Tibial nerve (tissue), 4 donors: ENCODE results near the gene MYL6. TPM values are rescaled to one million over a fixed set of nuclear protein-coding genes. Genes with fewer than 3 reads are reported as not detected.
A peak's percentile ranks its signal among the peaks of the same experiment; 100 is the strongest.

Experiments
- DNase-seq, 2 donors: peaks; one replicate each; pipeline ENCODE4 v3.0.0-alpha.2; 2019; ENCODE audit warnings: low spot score in 2 of 2
- H3K27ac ChIP-seq, 4 donors: fragments of 200-600 bp; sonication (generic) in 3 of 4; one replicate each; pipeline ENCODE4 v1.5.1; 2017 to 2019; ENCODE audit warnings: mild to moderate bottlenecking in 1 of 4
- H3K27me3 ChIP-seq, 2 donors: fragments of 200-600 bp; sonication (generic) in 1 of 2; one replicate each; pipeline versions ENCODE4 v1.5.1 to v1.6.0; 2017 to 2019
- H3K36me3 ChIP-seq, 3 donors: fragments of 200-600 bp; sonication (generic); one replicate each; pipeline ENCODE4 v1.5.1; 2018 to 2019
- H3K4me1 ChIP-seq, 4 donors: fragments of 200-600 bp; sonication (generic) in 3 of 4; one replicate each; pipeline ENCODE4 v1.5.1; 2017 to 2019
- H3K4me3 ChIP-seq, 4 donors: fragments of 200-600 bp; sonication (generic) in 3 of 4; one replicate each; pipeline ENCODE4 v1.5.1; 2017 to 2019; ENCODE audit warnings: mild to moderate bottlenecking in 1 of 4, moderate library complexity in 1 of 4
- H3K9me3 ChIP-seq, 4 donors: fragments of 200-600 bp; sonication (generic) in 3 of 4; one replicate each; pipeline ENCODE4 v1.5.1; 2017 to 2019
- CTCF ChIP-seq, 5 experiments: fragments of 200-600 bp in 3 of 5; fragments of 450-650 bp in 2 of 5; sonication (generic) in 3 of 5; IDR thresholded peaks; one replicate each; pipeline ENCODE4 v1.5.1; 2016 to 2019; ENCODE audit warnings: antibody characterized with exemption in 5 of 5, mild to moderate bottlenecking in 3 of 5, moderate library complexity in 2 of 5
- EP300 ChIP-seq, 2 donors: sonication (generic); formaldehyde crosslinking; IDR thresholded peaks; one replicate each; pipeline ENCODE4 v1.6.1; 2017; ENCODE audit warnings: antibody characterized with exemption in 2 of 2, mild to moderate bottlenecking in 1 of 2
- POLR2A ChIP-seq, 2 donors: fragments of 450-650 bp; IDR thresholded peaks; one replicate each; pipeline ENCODE4 v1.6.1; 2017; ENCODE audit warnings: antibody characterized with exemption in 2 of 2, mild to moderate bottlenecking in 2 of 2, moderate library complexity in 2 of 2
- WGBS, 2 donors: methylation state at CpG; one replicate each; pipeline ENCODE4 v1.1.5; 2018; 5-methylcytosine and 5-hydroxymethylcytosine counted together
- total RNA-seq, 4 donors: library from RNA; depleted of rRNA; stranded (reverse); fragments of >200 nt; gene quantifications; one replicate each; pipeline ENCODE4 v1.1.0, GENCODE V29; 2016

The MYL6 gene
- total RNA-seq, 4 donors from 2014 or later: 1,194 to 1,879 (median 1,515) TPM

GRCh38 chr12:56150563-56150962, 7.6 kb upstream of the MYL6 start:
- peak overlapping the region in 1 of 4 donors; percentile 96 for H3K27ac ChIP-seq
- H3K4me1 ChIP-seq: peaks cover 0 to 51% (median 14%) of the 10 kb centered on the region in 4 donors
- H3K27me3 ChIP-seq: no peaks in the 10 kb centered on the region
- H3K36me3 ChIP-seq: peaks cover 0 to 5% (median 0%) of the 10 kb centered on the region in 3 donors
- 56 to 57% methylated on average over 3 of the region's 3 CpGs for WGBS, 2 donors
- TF ChIP-seq EP300 (IDR thresholded peaks at IDR 0.05) (peak in 1 of 2 donors; percentile 28), CTCF (IDR thresholded peaks at IDR 0.05) (no peak), POLR2A (IDR thresholded peaks at IDR 0.05) (no peak)
- no peaks in the 10 kb centered on the region for H3K9me3 ChIP-seq
- DNase-seq: no peak
- H3K4me3 ChIP-seq: no peak overlapping the region

DNA sequence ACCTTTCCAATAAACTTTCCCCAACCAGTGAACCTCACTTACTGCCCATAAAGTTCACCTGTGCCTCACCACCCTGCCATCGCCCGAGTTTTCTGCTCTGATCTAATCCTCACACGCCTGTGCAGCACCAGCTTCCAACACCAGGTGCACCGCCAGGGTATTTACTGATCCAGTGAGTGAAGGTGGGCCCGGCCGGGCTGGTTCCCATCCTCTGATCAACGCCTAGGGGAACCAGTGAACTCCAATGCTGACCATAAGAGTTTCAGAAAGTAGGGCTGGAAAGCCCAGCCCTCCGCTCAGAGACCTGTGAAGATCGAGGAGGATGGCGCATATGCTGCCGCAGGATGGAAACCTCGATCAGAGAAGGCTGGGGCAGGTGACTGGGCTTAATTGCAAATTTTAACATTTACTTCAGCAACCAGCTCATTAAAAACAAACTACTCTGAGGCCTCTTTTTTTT, 6.5 kb upstream of the MYL6 start:
- TF ChIP-seq CTCF (IDR thresholded peaks at IDR 0.05) (peak in 4 of 5 experiments; percentile 10 to 64 (median 41)), EP300 (IDR thresholded peaks at IDR 0.05) (no peak), POLR2A (IDR thresholded peaks at IDR 0.05) (no peak)
- Histone ChIP-seq H3K9me3 (no peaks in the 10 kb centered on the region), H3K4me1 (peaks cover 0 to 44% (median 12%) of the 10 kb centered on the region in 4 donors), H3K4me3 (peak overlapping the region; percentile 55 to 74 (median 71)), H3K27me3 (no peaks in the 10 kb centered on the region), H3K27ac (peak overlapping the region; percentile 87 to 96 (median 92)), H3K36me3 (peaks cover 0 to 5% (median 0%) of the 10 kb centered on the region in 3 donors)
- DNase-seq: peak in 1 of 2 donors; percentile 25
- WGBS, 2 donors: 6 to 9% methylated on average over 12 of the region's 12 CpGs

DNA sequence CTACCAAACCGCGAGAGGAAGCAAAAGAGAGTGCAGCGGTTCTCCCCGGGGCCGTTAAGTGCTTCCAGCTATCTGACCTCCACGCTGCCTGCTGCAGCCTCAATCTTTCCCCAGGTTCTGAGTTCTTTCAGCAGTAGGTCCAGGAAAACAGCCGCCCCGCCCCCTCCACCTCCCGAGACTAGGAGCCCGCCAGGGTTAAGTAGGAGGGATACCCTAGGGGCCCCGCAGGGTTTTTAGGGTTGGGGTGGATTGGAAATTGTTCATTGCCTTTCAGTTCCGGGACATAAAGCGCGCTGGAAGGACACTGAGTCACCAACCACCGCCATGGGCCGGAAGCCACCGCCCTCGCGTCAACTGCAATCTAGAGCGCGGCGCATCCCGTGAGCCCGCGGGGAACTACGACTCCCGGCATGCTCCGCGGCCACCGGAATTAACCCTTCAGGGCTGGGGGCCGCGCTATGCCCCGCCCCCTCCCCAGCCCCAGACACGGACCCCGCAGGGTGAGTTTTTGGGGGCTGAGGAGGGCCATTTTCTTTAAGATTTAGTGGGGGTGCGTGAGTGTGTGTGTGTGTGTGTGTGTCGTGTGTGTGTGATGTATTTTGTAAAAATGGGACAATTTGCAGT, 5.9 kb upstream of the MYL6 start, which contains the start of gene MYL6B:
TSS of gene MYL6B (plus strand) at position 456 of the 624 bp plus-strand sequence. CDS start 1,332 bp downstream, outside the sequence.
- 0% methylated on average over 34 to 37 of the region's 37 CpGs for WGBS, 2 donors
- peak; percentile 89 for DNase-seq

DNA sequence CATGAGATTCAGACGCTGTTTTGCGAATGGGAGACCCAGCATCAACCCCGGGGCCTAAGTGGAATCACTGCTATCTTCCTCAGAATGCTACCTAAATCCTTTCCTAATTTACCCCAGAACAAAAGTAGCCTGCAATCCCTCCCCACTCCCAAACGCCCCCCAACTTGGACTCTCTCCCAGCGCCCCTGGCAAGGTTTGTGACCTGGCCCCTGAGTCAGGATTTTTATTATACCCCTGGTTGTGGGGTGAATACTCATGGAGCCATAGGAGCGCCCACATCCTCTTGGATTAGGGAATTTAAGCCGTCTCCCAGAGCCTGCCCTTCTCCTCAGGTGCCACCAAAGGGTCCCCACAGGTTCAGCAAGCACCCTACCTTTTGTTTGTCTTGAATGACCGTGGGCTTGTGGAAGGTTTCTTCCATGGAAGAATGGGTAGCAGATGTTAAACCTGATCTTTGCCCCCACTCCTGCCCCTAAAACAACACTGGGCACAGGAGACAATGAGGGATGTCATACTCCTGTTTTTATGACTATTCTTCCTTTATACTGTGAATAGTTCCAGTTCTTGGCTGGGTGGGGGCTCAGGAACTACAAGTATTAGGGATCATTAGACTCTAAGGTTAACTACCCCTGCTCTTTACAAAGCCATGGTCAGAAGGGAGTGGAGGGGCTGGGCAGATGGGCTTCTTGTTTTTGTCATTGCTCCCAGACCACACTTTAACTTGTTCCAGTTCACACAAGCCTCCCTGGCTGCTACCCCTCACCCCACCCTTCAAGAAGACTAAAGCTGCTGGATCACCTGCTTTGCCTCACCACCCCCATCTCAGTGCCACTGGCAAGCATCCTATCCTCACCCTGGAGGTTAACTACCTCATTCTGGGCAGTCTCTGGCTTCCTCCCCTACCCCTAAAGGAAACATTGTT, 5.1 kb upstream of the MYL6 start:
- DNase-seq: no peak
- Histone ChIP-seq H3K4me1 (peaks cover 0 to 46% (median 14%) of the 10 kb centered on the region in 4 donors), H3K27ac (peak overlapping the region; percentile 87 to 96 (median 92)), H3K36me3 (peaks cover 0 to 5% (median 0%) of the 10 kb centered on the region in 3 donors), H3K9me3 (no peaks in the 10 kb centered on the region), H3K27me3 (no peaks in the 10 kb centered on the region), H3K4me3 (peak overlapping the region; percentile 55 to 74 (median 71))
- WGBS, 2 donors: 2 to 5% methylated on average over 8 of the region's 8 CpGs
- TF ChIP-seq CTCF (IDR thresholded peaks at IDR 0.05) (no peak), POLR2A (IDR thresholded peaks at IDR 0.05) (no peak), EP300 (IDR thresholded peaks at IDR 0.05) (no peak)

More for the DNA sequence above, 5.9 kb upstream of the MYL6 start, which contains the start of gene MYL6B:
- H3K27ac ChIP-seq: peak within 1 kb of the TSS; percentile 87 to 96 (median 92)
- H3K36me3 ChIP-seq: peaks cover 0 to 5% (median 0%) of the 10 kb centered on the region in 3 donors
- peak; percentile 43 to 62 for TF ChIP-seq POLR2A (IDR thresholded peaks at IDR 0.05)
- TF ChIP-seq EP300 (IDR thresholded peaks at IDR 0.05): peak; percentile 93 to 95
- peak in 1 of 5 experiments; percentile 15 for TF ChIP-seq CTCF (IDR thresholded peaks at IDR 0.05)
- H3K4me1 ChIP-seq: peaks cover 0 to 44% (median 12%) of the 10 kb centered on the region in 4 donors
- H3K4me3 ChIP-seq: peak within 1 kb of the TSS; percentile 55 to 74 (median 71)
- H3K9me3 ChIP-seq: no peaks in the 10 kb centered on the region
- no peaks in the 10 kb centered on the region for H3K27me3 ChIP-seq
